HepG2 (cell line): ENCODE results near the gene RPH3AL. TPM values are rescaled to one million over a fixed set of nuclear protein-coding genes. Genes with fewer than 3 reads are reported as not detected.
A peak's percentile ranks its signal among the peaks of the same experiment; 100 is the strongest.

Experiments used
- ARNT ChIP-seq: fragments of 450-650 bp; IDR thresholded peaks from 2 replicates; pipeline ENCODE4 v1.6.1; 2017
- HDAC1 ChIP-seq: sonication (generic); formaldehyde crosslinking; IDR thresholded peaks from 2 replicates; pipeline ENCODE4 v1.5.1; 2020; ENCODE audit warnings: mild to moderate bottlenecking, missing genetic modification reagents
- HMGXB3 ChIP-seq: sonication (generic); formaldehyde crosslinking; IDR thresholded peaks from 2 replicates; pipeline ENCODE4 v1.4.0; 2020; ENCODE audit warnings: missing genetic modification reagents, borderline replicate concordance
- IRF1 ChIP-seq: sonication (generic); formaldehyde crosslinking; IDR thresholded peaks from 2 replicates; pipeline ENCODE4 v1.4.0; 2020; ENCODE audit warnings: low read depth, mild to moderate bottlenecking, missing genetic modification reagents
- NR2C2 ChIP-seq: sonication (generic); formaldehyde crosslinking; IDR thresholded peaks from 2 replicates; pipeline ENCODE4 v1.4.0; 2020; ENCODE audit warnings: missing genetic modification reagents, mild to moderate bottlenecking, moderate library complexity, borderline replicate concordance
- RBFOX2 ChIP-seq: fragments of 200-400 bp; formaldehyde crosslinking; IDR thresholded peaks from 2 replicates; pipeline ENCODE4 v1.6.1; 2017; ENCODE audit warnings: low read depth, mild to moderate bottlenecking, low read length
- RFXAP ChIP-seq: sonication (generic); formaldehyde crosslinking; IDR thresholded peaks from 2 replicates; pipeline ENCODE4 v1.4.0; 2020; ENCODE audit warnings: missing genetic modification reagents, borderline replicate concordance
- TEAD2 ChIP-seq: sonication (generic); formaldehyde crosslinking; IDR thresholded peaks from 2 replicates; pipeline ENCODE4 v1.9.0; 2021; ENCODE audit warnings: missing genetic modification reagents
- ZFAT ChIP-seq: sonication (generic); formaldehyde crosslinking; conservative IDR thresholded peaks from 2 replicates; pipeline ENCODE4 v1.8.1; 2023; ENCODE audit warnings: missing genetic modification reagents, inconsistent platforms
- ZNF121 ChIP-seq: sonication (generic); formaldehyde crosslinking; IDR thresholded peaks from 2 replicates; pipeline ENCODE4 v1.5.0; 2020; ENCODE audit warnings: mild to moderate bottlenecking, missing genetic modification reagents
- ZNF160 ChIP-seq: sonication (generic); formaldehyde crosslinking; IDR thresholded peaks from 2 replicates; pipeline ENCODE4 v1.8.0; 2022; ENCODE audit warnings: mild to moderate bottlenecking, inconsistent platforms, missing genetic modification reagents
- ZNF230 ChIP-seq: sonication (generic); formaldehyde crosslinking; IDR thresholded peaks from 2 replicates; pipeline ENCODE4 v1.4.0; 2020; ENCODE audit warnings: mild to moderate bottlenecking, missing genetic modification reagents
- ZNF383 ChIP-seq: sonication (generic); formaldehyde crosslinking; IDR thresholded peaks from 2 replicates; pipeline ENCODE4 v1.4.0; 2020; ENCODE audit warnings: missing genetic modification reagents, mild to moderate bottlenecking, borderline replicate concordance
- ZNF503 ChIP-seq: sonication (generic); formaldehyde crosslinking; IDR thresholded peaks from 2 replicates; pipeline ENCODE4 v1.4.0; 2020; ENCODE audit warnings: missing genetic modification reagents
- ZNF549 ChIP-seq: sonication (generic); formaldehyde crosslinking; IDR thresholded peaks from 2 replicates; pipeline ENCODE4 v1.5.0; 2020; ENCODE audit warnings: missing genetic modification reagents
- ZNF619 ChIP-seq: sonication (generic); formaldehyde crosslinking; IDR thresholded peaks from 2 replicates; pipeline ENCODE4 v1.4.0; 2020; ENCODE audit warnings: mild to moderate bottlenecking, missing genetic modification reagents
- ZNF644 ChIP-seq: IDR thresholded peaks from 2 replicates; pipeline ENCODE4 v1.6.1; 2016; ENCODE audit warnings: low read depth
- ZNF652 ChIP-seq: IDR thresholded peaks from 2 replicates; pipeline ENCODE4 v1.6.1; 2016; ENCODE audit warnings: low read depth, borderline replicate concordance
- ZSCAN5A ChIP-seq: sonication (generic); formaldehyde crosslinking; IDR thresholded peaks from 2 replicates; pipeline ENCODE4 v1.8.0; 2022; ENCODE audit warnings: mild to moderate bottlenecking, missing genetic modification reagents, borderline replicate concordance
- polyA plus RNA-seq, 8 experiments: library from polyadenylated mRNA; depleted of rRNA in 3 of 8; stranded (reverse) in 7 of 8; unstranded in 1 of 8; fragments of >200 nt; fragmentation: Illumina TruSeq in 4 of 8; extraction: Trizol in 4 of 8; gene quantifications; 2 replicates each; pipeline versions ENCODE4 v1.2.1 to v1.2.3, GENCODE V29; 2011 to 2016; ENCODE audit warnings: low read depth in 4 of 8, missing spikeins in 1 of 8, mixed read lengths in 1 of 8; ENCODE audit not compliant: insufficient read depth in 1 of 8
- total RNA-seq, 5 experiments: library from RNA; depleted of rRNA; stranded (reverse); fragments of >200 nt; fragmentation: Illumina TruSeq; extraction: Trizol; gene quantifications; 2 replicates each; pipeline ENCODE4 v1.2.3, GENCODE V29; 2016; ENCODE audit warnings: low read depth in 1 of 5

The RPH3AL gene
- total and polyA plus RNA-seq, 2 of the 13 experiments (the other 11 are each of a cell fraction or from before 2014, with no cell fraction given): 7.8 to 16.4 TPM

- TF ChIP-seq IRF1 (CRISPR knock-in tag) (no peak), ZNF121 (CRISPR knock-in tag) (no peak), HDAC1 (CRISPR knock-in tag) (no peak), RFXAP (CRISPR knock-in tag) (no peak), ZNF160 (CRISPR knock-in tag) (no peak), ZFAT (CRISPR knock-in tag) (no peak), ZNF383 (CRISPR knock-in tag) (no peak), ZNF230 (CRISPR knock-in tag) (no peak), ZNF549 (CRISPR knock-in tag) (no peak), ZNF652 (CRISPR knock-in tag) (no peak), ARNT (no peak), RBFOX2 (no peak), ZNF644 (CRISPR knock-in tag) (0 out of 2 replicates have a peak, but pooled peaks have one; percentile 50), ZNF619 (CRISPR knock-in tag) (no peak), ZSCAN5A (CRISPR knock-in tag) (no peak), TEAD2 (CRISPR knock-in tag) (no peak), ZNF503 (CRISPR knock-in tag) (no peak), NR2C2 (no peak), HMGXB3 (CRISPR knock-in tag) (no peak)
These were observed 70.4 kb downstream of the RPH3AL start (continued) for GRCh38 chr17:282000-282911.
